ENCODE data around the gene ERVMER34-1. TPM values are rescaled to one million over a fixed set of nuclear protein-coding genes. Genes with fewer than 3 reads are reported as not detected.

ERVMER34-1 gene
- total RNA-seq (2014; rRNA removed; shearing (Covaris generic)) = 2.9 and 4.6 TPM in 2 replicates

GRCh38 chr4:52750819-52751486 lies at the start of gene ERVMER34-1:
Gene ERVMER34-1 (minus strand): TSS chr4:52751425. CDS start chr4:52745520, 5,905 bp downstream.
- peak; percentile 8 for DNase-seq (ENCODE audit: low spot score)

- peak; percentile 25 for DNase-seq (ENCODE audit: low spot score)
Observed at GRCh38 chr4:52799813-52800212, 48.6 kb upstream of the ERVMER34-1 start.

- DNase-seq (ENCODE audit: low spot score) = no peak
Observed at GRCh38 chr4:52795533-52795932, 44.3 kb upstream of the ERVMER34-1 start.

GRCh38 chr4:52791936-52792335 lies 40.7 kb upstream of the ERVMER34-1 start:
- no peak for DNase-seq (ENCODE audit: low spot score)

GRCh38 chr4:52789774-52790173 lies 38.5 kb upstream of the ERVMER34-1 start:
- no peak for DNase-seq (ENCODE audit: low spot score)

- no peak for DNase-seq (ENCODE audit: low spot score)
Observed at GRCh38 chr4:52788806-52789205, 37.6 kb upstream of the ERVMER34-1 start.

- DNase-seq (ENCODE audit: low spot score) = no peak
Observed at GRCh38 chr4:52783069-52783468, 31.8 kb upstream of the ERVMER34-1 start.

- DNase-seq (ENCODE audit: low spot score) = peak; percentile 24
Observed at GRCh38 chr4:52780617-52781354, 29.6 kb upstream of the ERVMER34-1 start.

GRCh38 chr4:52780206-52780605 lies 29.0 kb upstream of the ERVMER34-1 start:
- no peak for DNase-seq (ENCODE audit: low spot score)

- DNase-seq (ENCODE audit: low spot score) = no peak
Observed at GRCh38 chr4:52760256-52760655, 9.0 kb upstream of the ERVMER34-1 start.

- no peak for DNase-seq (ENCODE audit: low spot score)
Observed at GRCh38 chr4:52755426-52755825, 4.2 kb upstream of the ERVMER34-1 start.

- no peak for DNase-seq (ENCODE audit: low spot score)
Observed at GRCh38 chr4:52752936-52753335, 1.7 kb upstream of the ERVMER34-1 start.

- DNase-seq (ENCODE audit: low spot score) = peak; percentile 56
Observed at GRCh38 chr4:52751487-52751911, 274 bp upstream of the ERVMER34-1 start.

GRCh38 chr4:52750213-52750612 lies 1.0 kb downstream of the ERVMER34-1 start:
- no peak for DNase-seq (ENCODE audit: low spot score)

GRCh38 chr4:52748432-52748831 lies 2.8 kb downstream of the ERVMER34-1 start:
- DNase-seq (ENCODE audit: low spot score) = no peak

GRCh38 chr4:52744588-52744987 lies 6.6 kb downstream of the ERVMER34-1 start:
- no peak for DNase-seq (ENCODE audit: low spot score)

GRCh38 chr4:52743444-52744019 lies 7.7 kb downstream of the ERVMER34-1 start:
- DNase-seq (ENCODE audit: low spot score) = no peak

- no peak for DNase-seq (ENCODE audit: low spot score)
Observed at GRCh38 chr4:52729586-52729985, 21.6 kb downstream of the ERVMER34-1 start.

GRCh38 chr4:52728691-52729240 lies 22.5 kb downstream of the ERVMER34-1 start:
- no peak for DNase-seq (ENCODE audit: low spot score)

GRCh38 chr4:52726826-52727580 lies 24.2 kb downstream of the ERVMER34-1 start:
- DNase-seq (ENCODE audit: low spot score) = no peak

- peak; percentile 95 for DNase-seq (ENCODE audit: low spot score)
Observed at GRCh38 chr4:52721968-52722815, 29.0 kb downstream of the ERVMER34-1 start.

All from HT-29 (cell line).